Natural killer cell (primary cell): Measurements from ENCODE around the gene RNF25. TPM values are rescaled to one million over a fixed set of nuclear protein-coding genes. Genes with fewer than 3 reads are reported as not detected.

Experiments used
- ATAC-seq, 3 donors: fragments of 150-1000 bp in 2 of 3; fragments of 200-7000 bp in 1 of 3; cut with Tn5 transposase; 1 replicate in 1 of 3; 2 replicates in 2 of 3; pipeline ENCODE4 v1.10.0; 2021; ENCODE audit warnings: mild to moderate bottlenecking in 2 of 3, moderate library complexity in 2 of 3
- DNase-seq, 2 donors: peaks; one replicate each; pipeline versions ENCODE4 v3.0.0 to v3.0.0-alpha.2; 2013 to 2021; ENCODE audit warnings: mixed read lengths in 1 of 2
- H3K27ac ChIP-seq: one replicate; pipeline ENCODE4 v1.5.1; 2013; ENCODE audit warnings: mild to moderate bottlenecking, low read length
- H3K27me3 ChIP-seq: one replicate; pipeline ENCODE4 v1.6.1; 2013; ENCODE audit warnings: low read length; ENCODE audit not compliant: control insufficient read depth, insufficient read depth
- H3K36me3 ChIP-seq: one replicate; pipeline ENCODE4 v1.6.1; 2013; ENCODE audit warnings: low read length; ENCODE audit not compliant: control insufficient read depth, insufficient read depth
- H3K4me1 ChIP-seq: one replicate; pipeline ENCODE4 v1.6.1; 2013; ENCODE audit warnings: low read length; ENCODE audit not compliant: control insufficient read depth, insufficient read depth
- H3K4me3 ChIP-seq: one replicate; pipeline ENCODE4 v1.5.1; 2013; ENCODE audit warnings: low read length
- H3K9me3 ChIP-seq: one replicate; pipeline ENCODE4 v1.6.1; 2013; ENCODE audit warnings: low read length; ENCODE audit not compliant: control insufficient read depth, insufficient read depth
- H3K27ac Mint-ChIP-seq, 2 donors: one replicate each; pipeline ENCODE4 v1.8.0; 2022; ENCODE audit warnings: mild to moderate bottlenecking in 2 of 2, mixed read lengths in 2 of 2, moderate library complexity in 1 of 2
- H3K27me3 Mint-ChIP-seq, 2 donors: one replicate each; pipeline ENCODE4 v1.8.0; 2022; ENCODE audit warnings: low read depth in 2 of 2, mixed read lengths in 2 of 2
- H3K36me3 Mint-ChIP-seq: one replicate; pipeline ENCODE4 v1.8.0; 2022; ENCODE audit warnings: mixed read lengths
- H3K4me1 Mint-ChIP-seq, 2 donors: one replicate each; pipeline ENCODE4 v1.8.0; 2022; ENCODE audit warnings: mixed read lengths in 2 of 2
- H3K4me3 Mint-ChIP-seq: one replicate; pipeline ENCODE4 v1.8.0; 2022; ENCODE audit warnings: mild to moderate bottlenecking, moderate library complexity, mixed read lengths
- H3K9me3 Mint-ChIP-seq, 2 donors: one replicate each; pipeline ENCODE4 v1.8.0; 2022; ENCODE audit warnings: mixed read lengths in 2 of 2
- CTCF ChIP-seq: fragments of 200-600 bp; IDR thresholded peaks from one replicate; pipeline ENCODE4 v1.8.0; 2022; ENCODE audit warnings: antibody characterized with exemption
- WGBS: methylation state at CpG from one replicate; pipeline ENCODE4 v1.1.7; 2013; ENCODE audit warnings: missing lambda C conversion rate; ENCODE audit not compliant: insufficient coverage; 5-methylcytosine and 5-hydroxymethylcytosine counted together
- intact Hi-C: fragments of 100-400 bp; cut with micrococcal nuclease; formaldehyde crosslinking; loops from one replicate; pipeline ENCODE4 v1.14.2; 2022
- total RNA-seq, 4 donors: library from RNA; stranded (reverse); fragments of 120-200 nt in 1 of 4; gene quantifications; one replicate each; pipeline versions ENCODE4 v1.2.3 to v1.2.4, GENCODE V29; 2013 to 2022

RNF25 gene
- total RNA-seq, 3 donors from 2014 or later (not counting 1 experiment from before 2014, with no cell fraction given) = 16.5 to 22.8 (median 20.1) TPM

GRCh38 chr2:218642121-218642656 is 29.6 kb downstream of the RNF25 start:
- no peak for ATAC-seq

GRCh38 chr2:218638372-218638771 is 33.4 kb downstream of the RNF25 start:
- intact Hi-C loops = no loop called here
- Mint-ChIP-seq H3K4me1 (no peaks in the 10 kb centered on the region), H3K36me3 (peaks cover 10% of the 10 kb centered on the region), H3K4me3 (no peak overlapping the region), H3K27ac (no peak overlapping the region), H3K27me3 (no peaks in the 10 kb centered on the region), H3K9me3 (no peaks in the 10 kb centered on the region)
- WGBS = 97% methylated on average over 18 of the region's 18 CpGs
- no peak for TF ChIP-seq CTCF
- Histone ChIP-seq H3K4me1 (no peaks in the 10 kb centered on the region), H3K27me3 (no peaks in the 10 kb centered on the region), H3K36me3 (peaks cover 77% of the 10 kb centered on the region), H3K9me3 (no peaks in the 10 kb centered on the region), H3K4me3 (no peak overlapping the region), H3K27ac (no peak overlapping the region)
- DNase-seq (no peak), ATAC-seq (no peak)

More at GRCh38 chr2:218642121-218642656, 29.6 kb downstream of the RNF25 start:
- intact Hi-C loops = no loop called here
- Histone ChIP-seq H3K4me3 (no peak overlapping the region), H3K27me3 (no peaks in the 10 kb centered on the region), H3K27ac (no peak overlapping the region), H3K36me3 (peaks cover 84% of the 10 kb centered on the region), H3K9me3 (no peaks in the 10 kb centered on the region), H3K4me1 (no peaks in the 10 kb centered on the region)
- H3K4me3 Mint-ChIP-seq = no peak overlapping the region
- no peak for DNase-seq
- no peaks in the 10 kb centered on the region for H3K4me1 Mint-ChIP-seq
- H3K27me3 Mint-ChIP-seq = no peaks in the 10 kb centered on the region
- no peak overlapping the region for H3K27ac Mint-ChIP-seq
- TF ChIP-seq CTCF = no peak
- WGBS = 97% methylated on average over 18 of the region's 18 CpGs
- peaks cover 10% of the 10 kb centered on the region for H3K36me3 Mint-ChIP-seq
- no peaks in the 10 kb centered on the region for H3K9me3 Mint-ChIP-seq

GRCh38 chr2:218635719-218636118 is 36.1 kb downstream of the RNF25 start:
- no peak for TF ChIP-seq CTCF
- ATAC-seq = no peak
- Histone ChIP-seq H3K4me1 (no peaks in the 10 kb centered on the region), H3K36me3 (peaks cover 59% of the 10 kb centered on the region), H3K27me3 (no peaks in the 10 kb centered on the region), H3K9me3 (no peaks in the 10 kb centered on the region), H3K27ac (no peak overlapping the region), H3K4me3 (no peak overlapping the region)
- no peak for DNase-seq
- WGBS = 98% methylated on average over 5 of the region's 5 CpGs
- Mint-ChIP-seq H3K9me3 (no peaks in the 10 kb centered on the region), H3K36me3 (peaks cover 10% of the 10 kb centered on the region), H3K27me3 (no peaks in the 10 kb centered on the region), H3K4me1 (no peaks in the 10 kb centered on the region), H3K27ac (no peak overlapping the region), H3K4me3 (no peak overlapping the region)
- intact Hi-C loops = no loop called here

- H3K27me3 Mint-ChIP-seq = no peaks in the 10 kb centered on the region
Observed at GRCh38 chr2:218631837-218632236, 40.0 kb downstream of the RNF25 start.

More at GRCh38 chr2:218631837-218632236, 40.0 kb downstream of the RNF25 start:
- Mint-ChIP-seq H3K4me1 (no peaks in the 10 kb centered on the region), H3K27ac (no peak overlapping the region), H3K9me3 (no peaks in the 10 kb centered on the region), H3K36me3 (no peaks in the 10 kb centered on the region), H3K4me3 (no peak overlapping the region)
- H3K36me3 ChIP-seq = peaks cover 25% of the 10 kb centered on the region
- no peaks in the 10 kb centered on the region for H3K27me3 ChIP-seq
- no peaks in the 10 kb centered on the region for H3K4me1 ChIP-seq
- H3K27ac ChIP-seq = no peak overlapping the region
- H3K4me3 ChIP-seq = no peak overlapping the region
- TF ChIP-seq CTCF = no peak
- WGBS = 81% methylated on average over 3 of the region's 4 CpGs
- intact Hi-C loops = no loop called here
- no peaks in the 10 kb centered on the region for H3K9me3 ChIP-seq
- no peak for DNase-seq
- no peak for ATAC-seq
